GM19193 (cell line): ENCODE data around the gene NUDT3.
A peak's percentile ranks its signal among the peaks of the same experiment; 100 is the strongest.

Source experiments
- POLR2A ChIP-seq: IDR thresholded peaks from 4 replicates; pipeline ENCODE4 v1.6.1; 2011; ENCODE audit not compliant: insufficient read depth, insufficient read length; ENCODE audit errors: extremely low read depth

The NUDT3 gene

GRCh38 chr6:34288581-34288980 is 103.9 kb downstream of the NUDT3 start:
- peak; percentile 20 for TF ChIP-seq POLR2A

DNA sequence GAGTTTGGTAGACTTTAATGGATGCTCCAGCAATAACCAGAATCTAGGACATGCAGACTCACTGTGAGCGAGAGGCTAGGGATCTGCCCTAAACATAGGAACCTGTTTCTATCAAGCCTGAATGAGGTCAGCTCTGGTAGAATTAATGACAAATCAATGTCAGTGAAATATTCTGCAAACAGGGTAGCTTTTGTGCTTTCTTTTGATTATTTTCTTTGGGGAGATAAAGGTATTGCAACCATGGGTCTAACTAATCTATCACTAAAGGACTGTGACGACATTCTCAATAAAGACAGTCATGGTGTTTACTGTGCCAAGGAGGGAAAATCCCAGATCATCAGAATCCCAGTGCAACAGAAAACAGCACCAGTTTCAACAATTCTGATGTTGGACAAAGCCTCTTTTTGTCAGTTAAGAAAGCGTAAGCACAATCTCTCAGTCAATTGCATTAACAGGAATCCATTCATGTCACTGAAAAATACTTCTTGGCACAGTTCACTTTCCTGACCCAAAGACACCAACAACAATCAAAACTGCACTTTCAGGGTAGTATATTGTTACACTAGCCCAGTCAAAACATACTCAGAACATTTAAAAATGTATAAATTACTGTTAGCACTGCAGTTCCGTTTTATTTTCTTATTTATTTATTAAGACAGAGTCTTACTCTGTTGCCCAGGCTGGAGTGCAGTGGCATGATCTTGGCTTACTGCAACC is 106.9 kb downstream of the NUDT3 start:
- TF ChIP-seq POLR2A = no peak

DNA sequence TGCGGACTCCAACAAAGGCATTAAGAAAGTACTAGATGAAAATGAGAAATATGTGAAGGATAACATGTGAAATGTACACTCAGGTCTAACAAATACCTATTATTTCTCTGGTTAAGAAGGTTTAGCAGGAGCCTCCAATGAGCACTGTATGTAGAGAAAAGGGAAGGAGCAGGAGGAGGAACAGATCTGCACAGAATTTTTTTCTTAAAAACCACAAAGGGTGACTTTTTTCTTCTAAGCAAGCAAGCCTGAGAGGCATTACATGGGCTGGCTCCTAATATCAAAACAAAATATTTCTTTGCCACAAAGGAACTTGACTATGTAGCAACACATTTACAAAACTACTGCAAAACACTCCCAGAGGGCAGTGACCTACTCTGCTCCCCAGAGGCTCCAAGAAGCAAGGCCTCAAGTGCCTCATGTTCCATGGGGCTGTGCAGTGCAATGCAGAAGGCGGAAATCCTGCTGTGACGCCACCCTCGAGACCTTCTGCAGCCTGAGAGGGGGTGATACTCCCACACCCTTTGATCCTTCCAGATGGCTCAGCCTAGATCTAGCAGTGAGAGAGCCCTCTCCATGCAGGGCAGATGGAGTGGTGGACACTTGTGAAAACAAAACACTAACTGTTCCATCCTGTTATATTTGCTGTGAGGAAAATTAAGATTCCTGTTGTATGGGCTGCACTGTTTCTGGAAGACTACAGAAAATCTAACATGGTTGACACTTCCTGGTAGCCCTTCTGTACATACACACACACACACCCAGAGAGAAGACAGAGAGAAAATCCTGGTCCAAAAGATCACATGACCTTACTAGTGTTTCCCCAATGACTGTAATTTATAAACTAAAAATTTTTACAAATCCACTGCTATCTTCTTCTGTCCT is 107.7 kb downstream of the NUDT3 start:
- no peak for TF ChIP-seq POLR2A

- no peak for TF ChIP-seq POLR2A
These were observed 110.7 kb downstream of the NUDT3 start for GRCh38 chr6:34281702-34282334.

GRCh38 chr6:34280216-34280615 is 112.3 kb downstream of the NUDT3 start:
- TF ChIP-seq POLR2A = no peak

DNA sequence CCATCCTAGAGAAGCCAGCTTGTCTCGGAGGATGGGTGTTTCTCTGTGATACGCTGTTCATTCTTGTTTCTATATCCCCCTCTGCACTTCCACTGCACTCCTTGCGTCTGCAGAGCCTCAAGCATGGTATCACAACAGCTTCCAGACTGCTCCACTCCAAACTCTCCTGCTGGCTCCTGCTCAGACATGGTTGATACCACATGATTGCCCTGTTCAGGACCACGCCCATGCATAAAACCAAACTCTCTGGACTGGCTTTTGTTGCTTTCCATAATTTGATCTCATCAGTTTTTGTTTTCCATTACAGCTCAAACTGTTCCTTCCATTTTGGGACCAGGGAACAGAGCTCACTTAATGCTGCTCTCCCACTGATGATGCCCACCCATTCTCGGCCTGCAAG is 113.6 kb downstream of the NUDT3 start:
- TF ChIP-seq POLR2A = no peak

DNA sequence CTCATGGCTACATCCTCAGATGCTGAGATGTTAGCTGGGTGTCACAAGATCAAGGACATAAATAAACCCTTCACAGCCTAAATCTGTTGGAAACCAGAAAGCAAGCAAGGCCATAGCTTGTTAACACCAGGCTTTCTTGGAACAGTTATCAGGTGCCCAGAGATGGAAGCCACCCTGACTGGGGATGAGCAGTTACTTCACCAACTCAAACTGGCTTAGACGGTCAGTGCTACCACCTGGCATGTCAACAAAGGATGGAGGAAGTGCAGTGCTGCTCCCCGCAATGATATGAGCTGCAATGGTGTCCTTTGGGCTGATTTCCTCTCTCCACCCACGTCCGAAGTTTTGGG is 114.7 kb downstream of the NUDT3 start:
- TF ChIP-seq POLR2A = no peak

DNA sequence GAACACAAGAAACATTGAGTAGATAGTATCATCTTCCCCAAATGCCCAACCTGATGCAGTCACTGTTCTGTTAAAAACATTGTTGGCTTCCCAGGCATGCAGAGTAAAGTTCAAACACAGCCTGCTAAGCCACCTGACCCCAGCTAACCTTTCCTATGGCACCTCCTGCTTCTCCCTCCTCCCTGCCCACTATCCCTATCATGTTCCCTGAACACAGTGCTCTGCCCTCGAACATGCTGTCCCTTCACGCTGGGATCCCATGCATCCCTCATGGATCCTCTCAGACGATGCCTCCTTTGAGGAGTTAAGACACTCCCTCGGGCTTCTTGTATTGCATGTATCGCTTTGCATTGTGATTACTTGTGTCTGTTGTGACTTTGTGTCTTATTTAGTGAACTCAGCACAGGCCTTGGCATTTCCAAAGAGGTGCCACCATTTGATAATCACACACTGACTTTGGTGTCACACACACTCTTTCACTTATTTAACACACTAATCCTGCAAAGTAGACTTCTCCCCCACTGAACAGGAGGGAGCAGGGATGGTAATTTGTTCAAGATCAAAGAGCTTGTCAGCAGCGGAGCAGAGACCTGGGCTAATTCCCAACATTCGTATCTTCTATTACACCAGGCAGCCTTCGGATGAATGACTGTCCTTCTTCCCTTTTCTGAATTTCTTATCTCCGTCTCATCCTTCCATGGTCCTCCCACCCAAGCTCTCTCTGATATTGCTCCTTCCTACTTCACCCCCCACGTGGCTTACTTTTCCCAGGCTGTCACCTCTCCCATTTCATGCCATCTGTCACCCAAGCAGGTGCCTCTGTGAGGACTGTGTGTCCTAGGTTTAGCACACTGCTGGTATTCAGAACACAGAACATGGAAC is 115.3 kb downstream of the NUDT3 start:
- no peak for TF ChIP-seq POLR2A

GRCh38 chr6:34276191-34276590 is 116.3 kb downstream of the NUDT3 start:
- no peak for TF ChIP-seq POLR2A

GRCh38 chr6:34275128-34275804 is 117.2 kb downstream of the NUDT3 start:
- no peak for TF ChIP-seq POLR2A

DNA sequence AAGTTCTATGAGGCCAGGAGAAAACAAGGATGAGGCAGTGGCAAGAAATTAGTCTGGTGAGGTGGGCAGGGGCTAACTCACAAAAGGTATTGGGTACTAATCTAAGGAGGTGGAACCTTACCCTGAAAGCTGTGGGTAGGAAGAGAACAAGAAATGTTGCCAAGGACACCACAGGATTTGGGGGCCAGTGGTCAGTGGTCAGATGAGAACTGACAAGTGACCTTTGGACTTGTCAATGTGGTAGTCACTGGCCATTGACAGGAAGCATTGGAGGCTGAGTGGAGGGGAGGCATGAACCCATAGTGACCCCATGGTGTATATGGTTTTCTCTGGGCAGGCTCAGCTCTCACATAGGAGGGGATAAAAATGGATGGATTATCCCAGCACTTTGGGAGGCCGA is 118.3 kb downstream of the NUDT3 start:
- no peak for TF ChIP-seq POLR2A

GRCh38 chr6:34273242-34273805 is 119.1 kb downstream of the NUDT3 start:
- TF ChIP-seq POLR2A = no peak

DNA sequence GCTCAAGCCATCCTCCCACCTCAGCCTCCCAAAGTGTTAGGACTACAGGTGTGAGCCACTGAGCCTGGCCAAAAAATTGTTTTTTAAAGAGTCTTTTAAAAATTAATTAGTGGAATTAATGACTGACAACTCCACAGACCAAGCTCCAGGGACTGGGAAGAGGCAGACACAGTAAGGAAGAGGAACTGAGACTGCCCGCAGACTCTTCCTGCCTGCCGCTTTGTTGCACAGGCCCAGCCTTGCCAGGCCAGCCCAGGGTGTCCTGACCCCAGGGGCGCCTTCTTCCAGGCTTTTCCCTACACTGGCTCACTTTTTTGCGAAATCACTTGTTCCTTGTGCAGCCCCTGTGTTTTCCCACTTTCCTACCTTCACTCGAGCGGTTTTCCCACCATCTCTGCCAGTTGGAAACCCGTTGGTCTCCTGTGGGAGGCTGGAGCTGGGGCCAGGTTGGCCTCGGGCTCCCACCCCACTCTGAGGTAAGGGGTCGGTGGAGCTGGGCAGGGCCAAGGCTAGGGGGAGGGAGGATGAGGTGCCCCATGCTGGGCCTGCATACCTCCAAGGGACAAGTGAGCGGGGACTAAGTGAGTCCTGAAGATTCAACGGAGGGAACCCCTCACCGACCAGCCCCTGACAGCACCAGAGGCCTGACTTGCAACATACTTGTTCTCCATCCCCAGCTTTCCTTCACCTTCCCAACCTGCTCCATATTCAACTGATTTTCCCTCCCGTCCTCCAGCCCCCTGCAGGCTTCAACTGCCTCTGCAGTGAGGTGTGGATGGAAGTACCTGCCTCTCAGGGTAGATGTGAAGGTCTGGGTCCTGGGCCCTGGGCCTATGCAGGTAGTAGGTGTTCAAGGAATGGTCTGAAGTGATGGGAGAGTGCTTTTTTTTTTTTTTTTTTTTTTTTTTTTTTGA is 120.2 kb downstream of the NUDT3 start:
- no peak for TF ChIP-seq POLR2A

- no peak for TF ChIP-seq POLR2A
These were observed 124.7 kb downstream of the NUDT3 start for GRCh38 chr6:34267746-34268145.
